PFSK-1 (cell line): Measurements from ENCODE around the gene FKBP2.

Experiments
- FOXP2 ChIP-seq: optimal IDR thresholded peaks from 2 replicates; pipeline ENCODE3; 2011; ENCODE audit warnings: borderline replicate concordance, control low read depth, inconsistent platforms; ENCODE audit not compliant: insufficient read depth; ENCODE audit errors: extremely low read length, extremely low read depth
- POLR2AphosphoS5 ChIP-seq: IDR thresholded peaks from 2 replicates; pipeline ENCODE4 v1.6.1; 2012; ENCODE audit warnings: low read depth, mild to moderate bottlenecking, control low read depth, low read length, moderate library complexity
- SIN3A ChIP-seq: IDR thresholded peaks from 2 replicates; pipeline ENCODE4 v1.6.1; 2012; ENCODE audit warnings: mild to moderate bottlenecking, low read length, moderate library complexity, borderline replicate concordance; ENCODE audit not compliant: insufficient read depth
- TAF1 ChIP-seq: IDR thresholded peaks from 2 replicates; pipeline ENCODE4 v1.6.1; 2012; ENCODE audit warnings: low read length, control low read depth, borderline replicate concordance; ENCODE audit not compliant: insufficient read depth
- TF ChIP-seq, protein P1 (sequence below), 2 experiments: IDR thresholded peaks; 2 replicates each; pipeline versions ENCODE4 v1.6.1 to v1.8.0; 2011 to 2012; ENCODE audit warnings: low read depth in 2 of 2, low read length in 2 of 2, control low read depth in 1 of 2, inconsistent platforms in 1 of 2, mild to moderate bottlenecking in 1 of 2, moderate library complexity in 1 of 2; ENCODE audit not compliant: insufficient read depth in 1 of 2

FKBP2 gene

DNA sequence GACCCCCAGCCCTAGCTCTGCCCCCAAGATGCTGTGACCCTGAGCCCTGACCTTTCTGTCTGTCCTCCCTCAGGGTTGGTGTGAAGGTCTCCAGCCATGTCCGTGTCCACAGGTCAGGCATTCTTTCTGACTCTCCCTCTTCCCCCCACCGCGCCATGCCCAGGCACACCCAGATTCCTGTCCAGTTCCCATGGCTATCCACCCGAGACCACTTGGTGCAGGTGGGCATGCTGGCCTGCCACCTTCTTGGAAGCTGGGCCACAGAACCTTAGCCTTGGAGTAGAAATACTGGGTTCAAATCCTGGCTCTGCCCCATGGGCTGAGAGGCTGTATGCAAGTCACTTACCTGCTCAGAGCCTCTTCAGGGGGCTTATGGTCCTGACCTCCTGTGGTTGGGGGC lies 8.1 kb downstream of the FKBP2 start:
- TF ChIP-seq SIN3A: no peak
- no peak for TF ChIP-seq POLR2AphosphoS5
- no peak for TF ChIP-seq TAF1
- TF ChIP-seq, protein P1, sequence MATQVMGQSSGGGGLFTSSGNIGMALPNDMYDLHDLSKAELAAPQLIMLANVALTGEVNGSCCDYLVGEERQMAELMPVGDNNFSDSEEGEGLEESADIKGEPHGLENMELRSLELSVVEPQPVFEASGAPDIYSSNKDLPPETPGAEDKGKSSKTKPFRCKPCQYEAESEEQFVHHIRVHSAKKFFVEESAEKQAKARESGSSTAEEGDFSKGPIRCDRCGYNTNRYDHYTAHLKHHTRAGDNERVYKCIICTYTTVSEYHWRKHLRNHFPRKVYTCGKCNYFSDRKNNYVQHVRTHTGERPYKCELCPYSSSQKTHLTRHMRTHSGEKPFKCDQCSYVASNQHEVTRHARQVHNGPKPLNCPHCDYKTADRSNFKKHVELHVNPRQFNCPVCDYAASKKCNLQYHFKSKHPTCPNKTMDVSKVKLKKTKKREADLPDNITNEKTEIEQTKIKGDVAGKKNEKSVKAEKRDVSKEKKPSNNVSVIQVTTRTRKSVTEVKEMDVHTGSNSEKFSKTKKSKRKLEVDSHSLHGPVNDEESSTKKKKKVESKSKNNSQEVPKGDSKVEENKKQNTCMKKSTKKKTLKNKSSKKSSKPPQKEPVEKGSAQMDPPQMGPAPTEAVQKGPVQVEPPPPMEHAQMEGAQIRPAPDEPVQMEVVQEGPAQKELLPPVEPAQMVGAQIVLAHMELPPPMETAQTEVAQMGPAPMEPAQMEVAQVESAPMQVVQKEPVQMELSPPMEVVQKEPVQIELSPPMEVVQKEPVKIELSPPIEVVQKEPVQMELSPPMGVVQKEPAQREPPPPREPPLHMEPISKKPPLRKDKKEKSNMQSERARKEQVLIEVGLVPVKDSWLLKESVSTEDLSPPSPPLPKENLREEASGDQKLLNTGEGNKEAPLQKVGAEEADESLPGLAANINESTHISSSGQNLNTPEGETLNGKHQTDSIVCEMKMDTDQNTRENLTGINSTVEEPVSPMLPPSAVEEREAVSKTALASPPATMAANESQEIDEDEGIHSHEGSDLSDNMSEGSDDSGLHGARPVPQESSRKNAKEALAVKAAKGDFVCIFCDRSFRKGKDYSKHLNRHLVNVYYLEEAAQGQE (IDR thresholded peaks at IDR 0.05; ENCODE audit: insufficient read depth in 1 of 2, low read depth in 2 of 2, low read length in 2 of 2): no peak
- TF ChIP-seq FOXP2: no peak

DNA sequence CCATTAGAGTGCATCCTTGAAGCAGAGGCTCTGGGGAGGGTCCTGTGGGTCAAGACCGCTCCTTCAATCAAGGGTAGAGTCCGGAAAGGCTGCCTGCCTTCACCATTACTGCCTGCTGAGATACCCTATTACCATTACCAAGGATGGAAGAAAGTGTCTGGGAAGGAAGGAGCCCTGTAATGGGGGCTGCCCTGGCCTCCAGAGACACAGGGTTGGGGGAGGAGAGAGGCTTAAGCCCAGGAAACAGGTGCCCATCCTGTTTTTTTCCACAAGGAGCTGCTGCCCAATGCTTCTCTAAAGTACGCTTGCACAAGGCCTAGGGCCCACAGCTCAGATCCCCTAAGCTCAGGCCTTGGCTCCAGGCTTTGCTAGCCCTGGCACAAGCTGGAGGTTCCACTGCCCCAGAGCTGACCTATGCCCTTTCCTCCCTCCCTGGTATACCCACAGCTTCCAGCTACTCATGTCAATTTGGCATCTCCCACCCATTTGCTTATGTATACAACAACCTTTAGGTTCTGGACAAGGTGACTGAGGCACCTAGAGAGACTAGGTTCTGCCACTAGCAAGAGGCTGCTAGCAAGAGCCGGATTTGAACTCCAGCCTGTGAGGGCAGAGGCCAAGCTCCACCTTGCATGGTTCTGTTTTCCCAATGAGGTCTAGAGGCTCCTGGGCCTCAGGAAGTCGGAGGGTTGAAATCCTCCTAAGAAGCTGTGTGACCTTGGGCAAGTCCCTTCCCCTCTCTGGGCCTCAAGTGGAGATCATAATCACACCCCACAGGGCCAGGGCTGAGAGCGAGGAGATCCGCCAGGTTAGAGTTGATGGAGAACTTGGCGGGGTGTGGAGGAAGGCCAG lies 8.9 kb downstream of the FKBP2 start:
- TF ChIP-seq, protein P1 (IDR thresholded peaks at IDR 0.05; ENCODE audit: insufficient read depth in 1 of 2, low read depth in 2 of 2, low read length in 2 of 2): no peak
- TF ChIP-seq SIN3A (no peak), TAF1 (no peak), FOXP2 (no peak), POLR2AphosphoS5 (no peak)

DNA sequence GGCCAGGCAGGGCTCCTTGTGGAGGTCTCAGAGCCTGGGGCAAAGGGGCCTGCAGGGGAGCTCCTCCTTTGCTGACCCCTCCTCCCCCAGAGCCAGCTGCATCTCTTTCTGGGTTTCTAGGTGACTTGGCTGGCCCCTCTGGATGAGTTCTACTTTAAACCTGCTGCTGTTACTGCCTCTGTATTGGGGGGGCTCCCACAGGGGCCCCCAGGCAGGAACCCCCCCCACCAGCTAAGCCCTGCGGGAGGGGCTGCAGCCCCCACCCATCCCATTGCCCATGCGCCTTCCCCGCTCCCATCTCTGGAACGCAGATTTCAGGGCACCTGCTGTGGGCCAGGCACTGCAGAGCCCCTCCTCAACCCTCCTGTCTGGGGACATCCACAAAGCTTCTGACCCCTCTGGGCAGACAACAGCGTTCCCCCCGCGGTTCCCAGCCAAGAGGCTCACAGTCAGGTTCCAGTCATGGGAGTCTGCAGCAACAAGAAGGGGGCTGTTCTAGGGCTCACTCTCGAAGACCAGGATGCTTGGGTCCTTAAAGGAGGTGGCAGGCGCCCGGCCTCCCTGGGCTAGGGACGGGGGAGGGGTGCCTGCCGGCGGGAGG lies 9.6 kb downstream of the FKBP2 start:
- no peak for TF ChIP-seq SIN3A
- TF ChIP-seq, protein P1 (IDR thresholded peaks at IDR 0.05; ENCODE audit: insufficient read depth in 1 of 2, low read depth in 2 of 2, low read length in 2 of 2): no peak
- no peak for TF ChIP-seq FOXP2
- no peak for TF ChIP-seq POLR2AphosphoS5
- TF ChIP-seq TAF1: no peak

DNA sequence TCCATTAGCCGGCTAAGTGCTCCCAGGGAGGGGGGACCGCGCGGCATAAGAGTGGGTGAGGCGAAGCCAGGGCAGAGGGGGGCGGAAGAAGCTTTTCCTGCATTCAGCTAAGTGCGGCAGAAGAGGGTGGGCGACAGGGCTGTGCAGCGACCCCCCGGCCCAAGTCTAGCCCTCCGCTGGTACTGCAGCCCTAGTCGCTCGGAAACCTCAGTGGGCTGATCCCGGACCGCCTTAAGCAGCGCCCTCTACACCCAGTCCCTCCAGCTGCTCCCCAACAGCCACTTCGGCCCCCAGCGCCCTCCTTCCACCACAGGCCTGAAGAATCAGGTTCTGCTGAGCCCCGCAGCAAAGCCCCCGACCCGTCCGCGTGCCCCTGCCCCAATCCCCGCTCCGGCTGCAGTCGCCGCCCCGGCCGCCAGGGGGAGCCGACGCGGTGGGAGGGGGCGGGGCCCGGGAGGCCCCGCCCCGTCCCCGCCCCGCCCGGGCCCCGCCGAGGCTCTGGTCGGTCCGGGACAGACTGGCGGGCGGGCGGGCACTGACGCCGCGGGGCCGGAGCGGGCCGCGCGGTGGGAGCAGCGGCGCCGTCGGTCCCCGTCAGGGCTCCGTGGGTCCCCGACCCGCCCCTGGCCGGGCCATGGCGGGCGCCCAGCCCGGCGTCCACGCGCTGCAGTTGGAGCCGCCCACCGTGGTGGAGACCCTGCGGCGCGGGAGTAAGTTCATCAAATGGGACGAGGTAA lies 10.3 kb downstream of the FKBP2 start, which contains the start of gene PLCB3:
TSS of gene PLCB3 (plus strand) at position 515 of the 737 bp plus-strand sequence. CDS start at position 635, 120 bp downstream.
- TF ChIP-seq FOXP2: no peak
- TF ChIP-seq POLR2AphosphoS5: peak; percentile 39; the same call in 1 of the 2 replicates
- TF ChIP-seq TAF1: peak; percentile 61; the same call in 1 of the 2 replicates
- TF ChIP-seq, protein P1 (IDR thresholded peaks at IDR 0.05; ENCODE audit: insufficient read depth in 1 of 2, low read depth in 2 of 2, low read length in 2 of 2): peak in 1 of 2 experiments; percentile 58; a peak in 1 of 4 replicates
- TF ChIP-seq SIN3A: peak; percentile 7; the same call in 1 of the 2 replicates
